Fibroblast of lung (primary cell): ENCODE measurements around the gene TMEM126A. TPM values are rescaled to one million over a fixed set of nuclear protein-coding genes. Genes with fewer than 3 reads are reported as not detected.

Experiments used
- DNase-seq, 2 donors: peaks; one replicate each; pipeline versions ENCODE4 v3.0.0 to v3.0.0-alpha.2; 2010; ENCODE audit warnings: low read depth in 2 of 2
- H2AFZ ChIP-seq: 2 replicates; pipeline ENCODE4 v1.5.1; 2012; ENCODE audit warnings: low read length, control low read depth, inconsistent platforms
- H3K27ac ChIP-seq: 2 replicates; pipeline ENCODE4 v1.5.1; 2011; ENCODE audit warnings: low read length, control low read depth; ENCODE audit not compliant: insufficient read depth
- H3K27me3 ChIP-seq: 2 replicates; pipeline ENCODE4 v1.5.1; 2011; ENCODE audit warnings: mild to moderate bottlenecking, low read length; ENCODE audit not compliant: control insufficient read depth, insufficient read depth
- H3K36me3 ChIP-seq: 2 replicates; pipeline ENCODE4 v1.5.1; 2011; ENCODE audit warnings: low read length; ENCODE audit not compliant: control insufficient read depth, insufficient read depth
- H3K4me1 ChIP-seq: 2 replicates; pipeline ENCODE4 v1.5.1; 2011; ENCODE audit warnings: low read length; ENCODE audit not compliant: control insufficient read depth, insufficient read depth; ENCODE audit errors: extremely low read depth
- H3K4me2 ChIP-seq: 2 replicates; pipeline ENCODE4 v1.5.1; 2011; ENCODE audit warnings: low read length, control low read depth; ENCODE audit not compliant: insufficient read depth; ENCODE audit errors: extremely low read depth
- H3K4me3 ChIP-seq, 4 experiments: fragments of 200-600 bp in 1 of 4; sonication (generic) in 1 of 4; replicated peaks in 1 of 4; 2 replicates each; pipeline ENCODE4 v1.5.1; 2011 to 2016; ENCODE audit warnings: low read length in 4 of 4, low read depth in 3 of 4, mild to moderate bottlenecking in 3 of 4, control low read depth in 2 of 4, inconsistent platforms in 1 of 4, mixed read lengths in 1 of 4; ENCODE audit not compliant: insufficient read depth in 1 of 4; ENCODE audit errors: control extremely low read depth in 1 of 4
- H3K79me2 ChIP-seq: 2 replicates; pipeline ENCODE4 v1.5.1; 2012; ENCODE audit warnings: mild to moderate bottlenecking, low read length, inconsistent platforms; ENCODE audit not compliant: control insufficient read depth, insufficient read depth
- H3K9ac ChIP-seq: 2 replicates; pipeline ENCODE4 v1.5.1; 2011; ENCODE audit warnings: mild to moderate bottlenecking, low read length, control low read depth; ENCODE audit not compliant: insufficient read depth
- H3K9me3 ChIP-seq: 2 replicates; pipeline ENCODE4 v1.5.1; 2012; ENCODE audit warnings: low read depth, low read length; ENCODE audit not compliant: control insufficient read depth, insufficient read depth
- H4K20me1 ChIP-seq: 2 replicates; pipeline ENCODE4 v1.5.1; 2011; ENCODE audit warnings: low read length; ENCODE audit not compliant: control insufficient read depth, insufficient read depth; ENCODE audit errors: extremely low read depth
- EZH2 ChIP-seq: IDR thresholded peaks from 2 replicates; pipeline ENCODE4 v1.5.1; 2012; ENCODE audit warnings: low read length, control low read depth, mild to moderate bottlenecking; ENCODE audit errors: missing control alignments
- polyA plus RNA-seq, 2 donors: library from polyadenylated mRNA; depleted of rRNA in 1 of 2; stranded (reverse) in 1 of 2; unstranded in 1 of 2; fragments of >200 nt; gene quantifications; 2 replicates each; pipeline ENCODE4 v1.2.1, GENCODE V29; 2011 to 2012; ENCODE audit warnings: missing spikeins in 1 of 2
- total RNA-seq: library from RNA; depleted of rRNA; stranded (reverse); fragments of >200 nt; gene quantifications from 2 replicates; pipeline ENCODE4 v1.2.1, GENCODE V29; 2014
- TF ChIP-seq, protein P1 (sequence below), 2 donors: IDR thresholded peaks in 1 of 2; conservative IDR thresholded peaks in 1 of 2; 1 replicate in 1 of 2; 2 replicates in 1 of 2; pipeline ENCODE4 v1.5.1; 2011 to 2012; ENCODE audit warnings: low read length in 2 of 2, control low read depth in 1 of 2, inconsistent platforms in 1 of 2, low read depth in 1 of 2, mild to moderate bottlenecking in 1 of 2

The TMEM126A gene
- total and polyA plus RNA-seq, 2 donors (not counting 1 experiment from before 2014, with no cell fraction given), result 36.0 to 76.6 TPM

DNA sequence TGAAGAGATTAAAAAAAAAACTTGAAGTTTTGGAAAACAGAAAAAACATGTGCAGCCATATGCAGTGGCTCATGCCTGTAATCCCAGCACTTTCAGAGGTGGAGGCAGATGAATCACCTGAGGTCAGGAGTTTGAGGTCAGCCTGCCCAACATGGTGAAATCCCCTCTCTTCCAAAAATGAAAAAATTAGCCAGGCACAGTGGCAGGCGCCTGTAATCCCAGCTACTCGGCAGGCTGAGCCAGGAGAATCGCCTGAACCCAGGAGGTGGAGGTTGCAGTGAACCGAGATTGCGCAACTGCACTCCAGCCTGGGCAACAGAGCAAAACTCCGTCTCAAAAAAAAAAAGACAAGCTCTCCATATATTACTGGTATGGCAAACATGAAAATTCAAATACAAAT, 28.3 kb upstream of the TMEM126A start:
- Histone ChIP-seq H3K4me1 (no peaks in the 10 kb centered on the region), H3K9me3 (no peaks in the 10 kb centered on the region), H3K27me3 (no peaks in the 10 kb centered on the region), H3K36me3 (no peaks in the 10 kb centered on the region), H3K27ac (no peak overlapping the region), H3K4me2 (no peak overlapping the region), H3K79me2 (no peaks in the 10 kb centered on the region), H3K9ac (no peak overlapping the region), H3K4me3 (no peak overlapping the region), H4K20me1 (no peaks in the 10 kb centered on the region), H2AFZ (no peak overlapping the region)
- no peak for TF ChIP-seq EZH2
- TF ChIP-seq, protein P1, sequence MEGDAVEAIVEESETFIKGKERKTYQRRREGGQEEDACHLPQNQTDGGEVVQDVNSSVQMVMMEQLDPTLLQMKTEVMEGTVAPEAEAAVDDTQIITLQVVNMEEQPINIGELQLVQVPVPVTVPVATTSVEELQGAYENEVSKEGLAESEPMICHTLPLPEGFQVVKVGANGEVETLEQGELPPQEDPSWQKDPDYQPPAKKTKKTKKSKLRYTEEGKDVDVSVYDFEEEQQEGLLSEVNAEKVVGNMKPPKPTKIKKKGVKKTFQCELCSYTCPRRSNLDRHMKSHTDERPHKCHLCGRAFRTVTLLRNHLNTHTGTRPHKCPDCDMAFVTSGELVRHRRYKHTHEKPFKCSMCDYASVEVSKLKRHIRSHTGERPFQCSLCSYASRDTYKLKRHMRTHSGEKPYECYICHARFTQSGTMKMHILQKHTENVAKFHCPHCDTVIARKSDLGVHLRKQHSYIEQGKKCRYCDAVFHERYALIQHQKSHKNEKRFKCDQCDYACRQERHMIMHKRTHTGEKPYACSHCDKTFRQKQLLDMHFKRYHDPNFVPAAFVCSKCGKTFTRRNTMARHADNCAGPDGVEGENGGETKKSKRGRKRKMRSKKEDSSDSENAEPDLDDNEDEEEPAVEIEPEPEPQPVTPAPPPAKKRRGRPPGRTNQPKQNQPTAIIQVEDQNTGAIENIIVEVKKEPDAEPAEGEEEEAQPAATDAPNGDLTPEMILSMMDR (conservative IDR thresholded peaks at IDR 0.05 in 1 of 2, IDR thresholded peaks at IDR 0.05 in 1 of 2; ENCODE audit: low read depth in 1 of 2, low read length in 2 of 2), result no peak
- DNase-seq, result peak in 1 of 2 donors; percentile 4

DNA sequence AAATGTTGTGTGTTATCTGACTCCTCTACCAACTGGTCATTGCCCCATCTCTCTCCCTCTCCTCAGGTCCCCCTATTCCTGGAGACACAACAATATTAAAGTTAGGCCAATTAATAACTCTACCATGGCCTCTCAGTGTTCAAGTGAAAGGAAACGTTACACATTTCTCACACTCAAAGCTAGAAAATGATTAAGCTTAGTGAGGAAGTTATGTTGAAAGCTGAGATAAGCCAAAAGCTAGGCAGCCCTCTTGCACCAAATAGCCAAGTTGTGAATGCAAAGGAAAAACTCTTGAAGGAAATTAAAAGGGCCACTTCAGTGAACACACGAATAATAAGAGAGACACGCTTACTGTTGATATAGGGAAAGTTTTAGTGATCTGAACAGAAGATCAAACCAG, 27.5 kb upstream of the TMEM126A start:
- no peak for DNase-seq
- TF ChIP-seq, protein P1 (conservative IDR thresholded peaks at IDR 0.05 in 1 of 2, IDR thresholded peaks at IDR 0.05 in 1 of 2; ENCODE audit: low read depth in 1 of 2, low read length in 2 of 2), result no peak
- no peak for TF ChIP-seq EZH2
- Histone ChIP-seq H3K4me3 (no peak overlapping the region), H3K4me1 (no peaks in the 10 kb centered on the region), H3K27me3 (no peaks in the 10 kb centered on the region), H3K9ac (no peak overlapping the region), H3K27ac (no peak overlapping the region), H3K4me2 (no peak overlapping the region), H4K20me1 (no peaks in the 10 kb centered on the region), H3K9me3 (no peaks in the 10 kb centered on the region), H3K36me3 (no peaks in the 10 kb centered on the region), H3K79me2 (no peaks in the 10 kb centered on the region), H2AFZ (no peak overlapping the region)

DNA sequence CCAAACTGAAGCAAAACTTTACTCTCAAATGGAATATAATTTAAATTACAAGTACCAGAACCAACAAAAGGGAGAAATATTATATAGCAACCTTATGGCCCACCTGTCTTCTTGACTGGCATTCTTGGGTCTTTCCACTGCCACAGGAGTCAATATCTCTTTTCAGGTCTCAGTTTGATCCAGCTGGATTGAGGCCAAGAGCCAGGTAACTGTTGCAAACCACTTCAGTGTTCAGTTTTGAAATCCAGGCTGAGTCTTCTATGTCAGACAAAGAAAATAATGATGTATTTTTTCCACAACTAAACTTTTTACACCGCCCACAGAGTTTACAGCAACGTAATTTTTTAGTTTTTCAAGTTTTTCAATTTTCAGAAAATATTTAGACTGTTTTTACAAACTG, 21.3 kb upstream of the TMEM126A start:
- H3K36me3 ChIP-seq, result no peaks in the 10 kb centered on the region
- H3K27ac ChIP-seq, result no peak overlapping the region
- peaks cover 28% of the 10 kb centered on the region for H3K79me2 ChIP-seq
- no peaks in the 10 kb centered on the region for H4K20me1 ChIP-seq
- no peaks in the 10 kb centered on the region for H3K27me3 ChIP-seq
- H3K4me1 ChIP-seq, result no peaks in the 10 kb centered on the region
- no peak for DNase-seq
- H3K4me3 ChIP-seq, result peak overlapping the region; percentile 24 to 87 (median 67)
- H3K9ac ChIP-seq, result no peak overlapping the region
- peak overlapping the region; percentile 40 for H2AFZ ChIP-seq
- H3K9me3 ChIP-seq, result no peaks in the 10 kb centered on the region
- TF ChIP-seq, protein P1 (conservative IDR thresholded peaks at IDR 0.05 in 1 of 2, IDR thresholded peaks at IDR 0.05 in 1 of 2; ENCODE audit: low read depth in 1 of 2, low read length in 2 of 2), result no peak
- TF ChIP-seq EZH2, result no peak
- H3K4me2 ChIP-seq, result peak overlapping the region; percentile 88
